Caco-2 (cell line): ENCODE measurements around the gene ELP5. TPM values are rescaled to one million over a fixed set of nuclear protein-coding genes. Genes with fewer than 3 reads are reported as not detected.
A peak's percentile ranks its signal among the peaks of the same experiment; 100 is the strongest.

Experiments
- BruUV-seq: library from RNA; stranded (reverse); fragments of 400-500 nt; replicated peaks from 2 replicates; lab custom pipeline; 2021; lab: Mats Ljungman, UMichigan
- CTCF ChIA-PET: fragments of 300-600 bp; sonication (Branson Sonifier 250); formaldehyde crosslinking; loops from one replicate; lab custom pipeline; 2022; ENCODE audit warnings: antibody characterized with exemption; lab: Charles Lee
- POLR2A ChIA-PET: fragments of 300-600 bp; sonication (Branson Sonifier 250); formaldehyde crosslinking; loops from one replicate; lab custom pipeline; 2022; ENCODE audit warnings: antibody characterized with exemption; lab: Charles Lee
- DNase-seq, 2 experiments: peaks; one replicate each; pipeline versions ENCODE4 v3.0.0 to v3.0.0-alpha.2; 2020 to 2022
- H3K27me3 ChIP-seq: replicated peaks from 2 replicates; pipeline ENCODE4 v1.6.0; 2011; ENCODE audit warnings: low read length; ENCODE audit not compliant: control insufficient read depth, insufficient read depth
- H3K36me3 ChIP-seq: 2 replicates; pipeline ENCODE4 v1.5.1; 2011; ENCODE audit warnings: low read length; ENCODE audit not compliant: control insufficient read depth, insufficient read depth
- H3K4me1 ChIP-seq: fragments of 250-450 bp; sonication (Bioruptor Pico); 2 replicates; pipeline ENCODE4 v1.5.1; 2020; ENCODE audit warnings: mild to moderate bottlenecking
- H3K4me3 ChIP-seq: 2 replicates; pipeline ENCODE4 v1.5.1; 2011; ENCODE audit warnings: low read depth, mild to moderate bottlenecking, control low read depth, low read length
- H3K9me3 ChIP-seq: fragments of 250-450 bp; sonication (Bioruptor Pico); 2 replicates; pipeline ENCODE4 v1.5.1; 2020; ENCODE audit warnings: mild to moderate bottlenecking, moderate library complexity
- H3K27ac Mint-ChIP-seq: one replicate; pipeline ENCODE4 v1.8.0; 2022; ENCODE audit warnings: mixed read lengths; ENCODE audit not compliant: unreplicated experiment
- H3K27me3 Mint-ChIP-seq: one replicate; pipeline ENCODE4 v1.8.0; 2022; ENCODE audit warnings: mixed read lengths; ENCODE audit not compliant: insufficient read depth, unreplicated experiment
- H3K36me3 Mint-ChIP-seq: one replicate; pipeline ENCODE4 v1.8.0; 2022; ENCODE audit warnings: mild to moderate bottlenecking, mixed read lengths; ENCODE audit not compliant: insufficient read depth, unreplicated experiment
- H3K4me1 Mint-ChIP-seq: one replicate; pipeline ENCODE4 v1.8.0; 2022; ENCODE audit warnings: low read depth, mixed read lengths; ENCODE audit not compliant: unreplicated experiment
- H3K4me3 Mint-ChIP-seq: one replicate; pipeline ENCODE4 v1.8.0; 2022; ENCODE audit warnings: mild to moderate bottlenecking, moderate library complexity, mixed read lengths; ENCODE audit not compliant: unreplicated experiment
- H3K9me3 Mint-ChIP-seq: one replicate; pipeline ENCODE4 v1.8.0; 2022; ENCODE audit warnings: mixed read lengths; ENCODE audit not compliant: unreplicated experiment
- CTCF ChIP-seq, 2 experiments: fragments of 200-600 bp in 1 of 2; IDR thresholded peaks; 1 replicate in 1 of 2; 2 replicates in 1 of 2; pipeline versions ENCODE4 v1.5.1 to v1.8.0; 2011 to 2022; ENCODE audit warnings: antibody characterized with exemption in 1 of 2, control low read depth in 1 of 2, inconsistent platforms in 1 of 2, low read depth in 1 of 2, low read length in 1 of 2, mild to moderate bottlenecking in 1 of 2, moderate library complexity in 1 of 2; ENCODE audit not compliant: insufficient read depth in 1 of 2, severe bottlenecking in 1 of 2, unreplicated experiment in 1 of 2
- intact Hi-C: fragments of 100-400 bp; cut with micrococcal nuclease; formaldehyde crosslinking; loops from one replicate; pipeline ENCODE4 v1.10.0; 2022; ENCODE audit not compliant: unreplicated experiment
- total RNA-seq: library from RNA; stranded (reverse); gene quantifications from 2 replicates; pipeline ENCODE4 v1.2.3, GENCODE V29; 2022

Gene ELP5
- total RNA-seq, 1 experiment from 2014 or later, result 43.2 TPM

- peak; percentile 73 to 78 for DNase-seq
- ChIA-PET CTCF (interaction anchor here (0.6 kb wide), 1 partner anchor 263 kb away, joined by 3 read pairs; no protein-coding TSS in a partner anchor), POLR2A (no interaction called here)
- Mint-ChIP-seq H3K4me3 (peak overlapping the region; percentile 66), H3K27ac (no peak overlapping the region), H3K9me3 (no peaks in the 10 kb centered on the region), H3K4me1 (peaks cover 6% of the 10 kb centered on the region), H3K36me3 (peaks cover 7% of the 10 kb centered on the region), H3K27me3 (no peaks in the 10 kb centered on the region)
- peak overlapping the region; percentile 31 for H3K4me3 ChIP-seq
- H3K36me3 ChIP-seq, result no peaks in the 10 kb centered on the region
- intact Hi-C loops, result no loop called here
- no peaks in the 10 kb centered on the region for H3K27me3 ChIP-seq
- no TSS peak for BruUV-seq
- H3K9me3 ChIP-seq, result no peaks in the 10 kb centered on the region
- no peak for TF ChIP-seq CTCF (IDR thresholded peaks at IDR 0.05; ENCODE audit: insufficient read depth in 1 of 2, low read depth in 1 of 2, low read length in 1 of 2, severe bottlenecking in 1 of 2, unreplicated experiment in 1 of 2)
- H3K4me1 ChIP-seq, result no peaks in the 10 kb centered on the region
These were observed 47.1 kb upstream of the ELP5 start for GRCh38 chr17:7204828-7205461.

- intact Hi-C loops, result no loop called here
- no peak for TF ChIP-seq CTCF (IDR thresholded peaks at IDR 0.05; ENCODE audit: insufficient read depth in 1 of 2, low read depth in 1 of 2, low read length in 1 of 2, severe bottlenecking in 1 of 2, unreplicated experiment in 1 of 2)
- Histone ChIP-seq H3K27me3 (no peaks in the 10 kb centered on the region), H3K9me3 (no peaks in the 10 kb centered on the region), H3K4me1 (no peaks in the 10 kb centered on the region), H3K4me3 (no peak overlapping the region), H3K36me3 (no peaks in the 10 kb centered on the region)
- CTCF ChIA-PET, result no interaction called here
- no TSS peak for BruUV-seq
- Mint-ChIP-seq H3K9me3 (no peaks in the 10 kb centered on the region), H3K27ac (no peak overlapping the region), H3K36me3 (peaks cover 7% of the 10 kb centered on the region), H3K4me3 (peak overlapping the region; percentile 66), H3K4me1 (peaks cover 6% of the 10 kb centered on the region), H3K27me3 (no peaks in the 10 kb centered on the region)
- POLR2A ChIA-PET, result no interaction called here
- DNase-seq, result no peak
These were observed 46.5 kb upstream of the ELP5 start for GRCh38 chr17:7205561-7205960.

- no peak overlapping the region for H3K4me3 ChIP-seq
- ChIA-PET CTCF (no interaction called here), POLR2A (no interaction called here)
- H3K4me1 Mint-ChIP-seq, result peaks cover 6% of the 10 kb centered on the region
- H3K27ac Mint-ChIP-seq, result no peak overlapping the region
- H3K4me1 ChIP-seq, result no peaks in the 10 kb centered on the region
- peaks cover 7% of the 10 kb centered on the region for H3K36me3 Mint-ChIP-seq
- no peaks in the 10 kb centered on the region for H3K9me3 Mint-ChIP-seq
- no peaks in the 10 kb centered on the region for H3K27me3 ChIP-seq
- H3K27me3 Mint-ChIP-seq, result no peaks in the 10 kb centered on the region
- H3K36me3 ChIP-seq, result no peaks in the 10 kb centered on the region
- no TSS peak for BruUV-seq
- no peaks in the 10 kb centered on the region for H3K9me3 ChIP-seq
- intact Hi-C loops, result no loop called here
- DNase-seq, result no peak
- TF ChIP-seq CTCF (IDR thresholded peaks at IDR 0.05; ENCODE audit: insufficient read depth in 1 of 2, low read depth in 1 of 2, low read length in 1 of 2, severe bottlenecking in 1 of 2, unreplicated experiment in 1 of 2), result no peak
- H3K4me3 Mint-ChIP-seq, result no peak overlapping the region
These were observed 44.7 kb upstream of the ELP5 start for GRCh38 chr17:7207120-7208001.
